Adrenal gland (tissue), 5 donors: ENCODE data around the gene BMPR1B.

ENCODE experiments used
- POLR2A ChIP-seq, 2 donors: fragments of 450-650 bp; IDR thresholded peaks; one replicate each; pipeline ENCODE4 v1.6.1; 2017; ENCODE audit warnings: antibody characterized with exemption in 2 of 2, mild to moderate bottlenecking in 2 of 2, moderate library complexity in 1 of 2
- TF ChIP-seq, protein P1 (sequence below), 6 experiments: fragments of 450-650 bp in 4 of 6; fragments of 200-600 bp in 2 of 6; sonication (generic) in 1 of 6; IDR thresholded peaks; 1 replicate in 5 of 6; 2 replicates in 1 of 6; pipeline versions ENCODE4 v1.5.1 to v1.8.0; 2016 to 2021; ENCODE audit warnings: antibody characterized with exemption in 6 of 6, mild to moderate bottlenecking in 2 of 6, moderate library complexity in 1 of 6
- donor health status: DM: no; HTN: no; CAD: no.

DNA sequence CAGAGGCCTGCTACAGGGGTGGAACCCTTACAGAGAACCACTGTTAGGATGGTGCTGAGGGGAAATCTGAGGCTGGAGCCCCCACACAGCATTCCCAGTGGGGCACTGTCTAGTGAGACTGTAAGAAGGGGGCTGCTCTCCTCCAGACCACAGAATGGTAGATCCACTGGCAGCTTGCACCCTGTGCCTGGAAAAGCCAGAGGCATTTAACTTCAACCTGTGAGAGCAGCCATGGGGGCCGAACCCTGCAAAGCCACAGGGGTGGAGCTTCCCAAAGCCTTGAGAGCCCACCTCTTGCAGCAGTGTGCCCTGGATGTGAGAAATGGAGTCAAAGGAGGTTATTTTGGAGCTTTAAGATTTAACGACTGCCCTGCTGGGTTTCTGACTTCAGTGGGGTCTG is 159.4 kb downstream of the BMPR1B start:
- TF ChIP-seq, protein P1, sequence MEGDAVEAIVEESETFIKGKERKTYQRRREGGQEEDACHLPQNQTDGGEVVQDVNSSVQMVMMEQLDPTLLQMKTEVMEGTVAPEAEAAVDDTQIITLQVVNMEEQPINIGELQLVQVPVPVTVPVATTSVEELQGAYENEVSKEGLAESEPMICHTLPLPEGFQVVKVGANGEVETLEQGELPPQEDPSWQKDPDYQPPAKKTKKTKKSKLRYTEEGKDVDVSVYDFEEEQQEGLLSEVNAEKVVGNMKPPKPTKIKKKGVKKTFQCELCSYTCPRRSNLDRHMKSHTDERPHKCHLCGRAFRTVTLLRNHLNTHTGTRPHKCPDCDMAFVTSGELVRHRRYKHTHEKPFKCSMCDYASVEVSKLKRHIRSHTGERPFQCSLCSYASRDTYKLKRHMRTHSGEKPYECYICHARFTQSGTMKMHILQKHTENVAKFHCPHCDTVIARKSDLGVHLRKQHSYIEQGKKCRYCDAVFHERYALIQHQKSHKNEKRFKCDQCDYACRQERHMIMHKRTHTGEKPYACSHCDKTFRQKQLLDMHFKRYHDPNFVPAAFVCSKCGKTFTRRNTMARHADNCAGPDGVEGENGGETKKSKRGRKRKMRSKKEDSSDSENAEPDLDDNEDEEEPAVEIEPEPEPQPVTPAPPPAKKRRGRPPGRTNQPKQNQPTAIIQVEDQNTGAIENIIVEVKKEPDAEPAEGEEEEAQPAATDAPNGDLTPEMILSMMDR (IDR thresholded peaks at IDR 0.05): no peak
- TF ChIP-seq POLR2A (IDR thresholded peaks at IDR 0.05): no peak
